AG04450 (cell line): ENCODE data around the gene RPL37. TPM values are rescaled to one million over a fixed set of nuclear protein-coding genes. Genes with fewer than 3 reads are reported as not detected.
A peak's percentile ranks its signal among the peaks of the same experiment; 100 is the strongest.

Experiments
- CTCF ChIA-PET: fragments of 300-600, 350-600 bp; formaldehyde crosslinking; extraction: SDS; loops from one replicate; lab custom pipeline; 2022; ENCODE audit warnings: antibody characterized with exemption, inconsistent platforms; lab: Charles Lee
- POLR2A ChIA-PET: fragments of 350-600 bp; formaldehyde crosslinking; extraction: SDS; loops from one replicate; lab custom pipeline; 2021; ENCODE audit warnings: antibody characterized with exemption, inconsistent platforms; lab: Yijun Ruan, JAX
- DNase-seq: peaks from one replicate; pipeline ENCODE4 v3.0.0-alpha.2; 2011; ENCODE audit warnings: low read depth, low spot score
- H3K27ac ChIP-seq: one replicate; pipeline ENCODE4 v1.5.1; 2012; ENCODE audit warnings: low read depth, low read length, control low read depth
- H3K27me3 ChIP-seq: one replicate; pipeline ENCODE4 v1.6.0; 2012; ENCODE audit warnings: low read length; ENCODE audit not compliant: control insufficient read depth, insufficient read depth
- H3K4me3 ChIP-seq: 2 replicates; pipeline ENCODE4 v1.5.1; 2011; ENCODE audit warnings: mild to moderate bottlenecking, low read depth, low read length, control low read depth
- H3K9me3 ChIP-seq: 2 replicates; pipeline ENCODE4 v1.5.1; 2012; ENCODE audit warnings: low read length; ENCODE audit not compliant: control insufficient read depth, insufficient read depth
- polyA plus RNA-seq: library from polyadenylated mRNA; depleted of rRNA; stranded (reverse); fragments of >200 nt; gene quantifications from 2 replicates; pipeline ENCODE4 v1.2.3, GENCODE V29; 2011
- TF ChIP-seq, protein P1 (sequence below): IDR thresholded peaks from 2 replicates; pipeline ENCODE4 v1.5.1; 2011; ENCODE audit warnings: low read depth, low read length, control low read depth, inconsistent platforms

The RPL37 gene
- polyA plus RNA-seq, 1 experiment, result 4,632 TPM

DNA sequence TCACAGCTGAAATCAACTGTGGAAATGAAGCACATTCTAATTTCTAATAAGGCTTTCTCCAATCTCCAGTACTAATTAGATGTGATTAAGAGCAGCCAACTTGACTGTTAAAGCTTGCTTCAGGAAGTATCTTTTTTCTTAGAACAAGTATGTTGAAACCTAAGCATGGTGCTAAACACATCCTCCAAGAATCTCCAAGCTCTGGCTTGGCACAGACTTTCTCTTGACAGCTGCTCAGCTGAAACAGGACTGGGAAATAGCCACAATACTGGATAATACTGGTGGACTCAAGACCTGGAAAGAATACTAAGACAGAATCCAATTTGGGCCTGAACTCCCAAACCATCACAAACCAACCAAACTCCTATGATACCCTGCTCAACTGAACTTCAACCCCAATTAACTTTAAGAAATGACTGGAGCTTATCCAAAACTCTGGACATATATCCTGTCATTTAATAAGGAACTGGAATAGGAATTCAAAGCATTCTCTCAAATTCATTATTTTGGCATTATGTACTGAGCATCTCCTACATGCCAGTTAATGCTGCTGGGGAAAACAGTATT, 53.1 kb downstream of the RPL37 start:
- H3K4me3 ChIP-seq, result no peak overlapping the region
- no peaks in the 10 kb centered on the region for H3K9me3 ChIP-seq
- ChIA-PET POLR2A (interaction anchor here (0.6 to 0.9 kb wide), 2 partner anchors 11 to 15 kb away, joined by 3 to 4 read pairs; no protein-coding TSS in a partner anchor), CTCF (interaction anchor here (0.9 kb wide), 1 partner anchor 21 kb away, joined by 3 read pairs; no protein-coding TSS in a partner anchor)
- peak; percentile 29 for DNase-seq
- TF ChIP-seq, protein P1, sequence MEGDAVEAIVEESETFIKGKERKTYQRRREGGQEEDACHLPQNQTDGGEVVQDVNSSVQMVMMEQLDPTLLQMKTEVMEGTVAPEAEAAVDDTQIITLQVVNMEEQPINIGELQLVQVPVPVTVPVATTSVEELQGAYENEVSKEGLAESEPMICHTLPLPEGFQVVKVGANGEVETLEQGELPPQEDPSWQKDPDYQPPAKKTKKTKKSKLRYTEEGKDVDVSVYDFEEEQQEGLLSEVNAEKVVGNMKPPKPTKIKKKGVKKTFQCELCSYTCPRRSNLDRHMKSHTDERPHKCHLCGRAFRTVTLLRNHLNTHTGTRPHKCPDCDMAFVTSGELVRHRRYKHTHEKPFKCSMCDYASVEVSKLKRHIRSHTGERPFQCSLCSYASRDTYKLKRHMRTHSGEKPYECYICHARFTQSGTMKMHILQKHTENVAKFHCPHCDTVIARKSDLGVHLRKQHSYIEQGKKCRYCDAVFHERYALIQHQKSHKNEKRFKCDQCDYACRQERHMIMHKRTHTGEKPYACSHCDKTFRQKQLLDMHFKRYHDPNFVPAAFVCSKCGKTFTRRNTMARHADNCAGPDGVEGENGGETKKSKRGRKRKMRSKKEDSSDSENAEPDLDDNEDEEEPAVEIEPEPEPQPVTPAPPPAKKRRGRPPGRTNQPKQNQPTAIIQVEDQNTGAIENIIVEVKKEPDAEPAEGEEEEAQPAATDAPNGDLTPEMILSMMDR, result no peak
- H3K27me3 ChIP-seq, result no peaks in the 10 kb centered on the region
- no peak overlapping the region for H3K27ac ChIP-seq

DNA sequence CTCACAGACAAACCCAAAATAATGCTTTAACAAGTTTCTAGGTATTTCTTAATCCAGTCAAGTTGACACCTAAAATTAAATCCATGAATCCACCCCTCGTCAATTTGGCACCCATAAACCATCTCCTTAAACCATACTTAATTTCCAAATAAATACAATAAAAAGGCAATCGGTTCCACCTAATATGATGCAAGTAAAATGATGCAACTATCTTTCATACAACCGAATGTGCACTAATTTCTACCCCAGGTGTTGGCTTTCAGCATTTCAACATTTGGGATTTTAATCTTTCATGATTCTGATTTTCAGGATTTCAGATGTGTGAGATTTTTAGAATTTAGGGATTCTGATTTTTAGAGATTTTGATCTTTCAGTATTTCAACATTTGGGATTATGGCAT, 54.2 kb downstream of the RPL37 start:
- Histone ChIP-seq H3K4me3 (no peak overlapping the region), H3K27ac (no peak overlapping the region), H3K9me3 (no peaks in the 10 kb centered on the region), H3K27me3 (no peaks in the 10 kb centered on the region)
- no peak for DNase-seq
- TF ChIP-seq, protein P1, result no peak
- ChIA-PET POLR2A (no interaction called here), CTCF (no interaction called here)

DNA sequence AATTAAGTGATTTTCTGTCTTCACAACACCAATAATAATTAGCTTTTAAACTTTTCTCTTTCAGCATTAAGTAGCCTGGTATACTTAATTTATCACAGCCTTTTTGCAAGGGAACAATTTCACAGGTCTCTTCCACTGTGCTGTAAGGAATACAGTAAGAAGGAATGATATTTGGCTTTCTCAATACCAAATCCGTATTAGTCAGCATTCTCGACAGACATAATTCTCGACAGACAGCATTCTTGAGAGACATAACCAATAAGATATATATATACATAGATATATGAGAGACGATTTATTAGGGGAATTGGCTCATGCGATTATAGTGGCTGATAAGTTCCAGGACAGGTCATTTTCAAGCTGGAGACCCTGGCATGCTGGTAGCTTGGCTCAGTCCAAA, 54.8 kb downstream of the RPL37 start:
- Histone ChIP-seq H3K4me3 (no peak overlapping the region), H3K27me3 (no peaks in the 10 kb centered on the region), H3K9me3 (no peaks in the 10 kb centered on the region), H3K27ac (no peak overlapping the region)
- ChIA-PET POLR2A (no interaction called here), CTCF (interaction anchor here (0.6 kb wide), 1 partner anchor 19 kb away, joined by 4 read pairs; no protein-coding TSS in a partner anchor)
- DNase-seq, result no peak
- TF ChIP-seq, protein P1, result no peak

DNA sequence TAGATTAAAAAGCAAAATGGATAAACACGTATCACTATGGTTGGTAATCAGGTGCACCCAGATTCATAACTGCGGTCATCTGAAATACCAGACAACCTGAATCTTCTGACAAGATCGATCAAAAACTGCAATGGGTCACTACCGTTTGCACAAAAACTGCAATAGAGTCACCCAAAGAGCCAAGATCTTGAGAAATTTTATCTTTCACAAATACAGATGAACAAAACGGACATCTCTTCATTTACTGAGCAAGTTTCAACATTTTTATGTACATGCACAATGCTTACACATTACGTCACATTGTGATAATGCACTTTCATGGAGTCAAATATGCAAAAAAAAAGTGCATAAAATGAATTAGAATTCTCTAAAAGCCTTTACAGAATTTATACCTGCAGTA, 55.5 kb downstream of the RPL37 start:
- TF ChIP-seq, protein P1, result no peak
- POLR2A ChIA-PET, result no interaction called here
- Histone ChIP-seq H3K27ac (no peak overlapping the region), H3K9me3 (no peaks in the 10 kb centered on the region), H3K4me3 (no peak overlapping the region), H3K27me3 (no peaks in the 10 kb centered on the region)
- no peak for DNase-seq
- CTCF ChIA-PET, result no interaction called here

DNA sequence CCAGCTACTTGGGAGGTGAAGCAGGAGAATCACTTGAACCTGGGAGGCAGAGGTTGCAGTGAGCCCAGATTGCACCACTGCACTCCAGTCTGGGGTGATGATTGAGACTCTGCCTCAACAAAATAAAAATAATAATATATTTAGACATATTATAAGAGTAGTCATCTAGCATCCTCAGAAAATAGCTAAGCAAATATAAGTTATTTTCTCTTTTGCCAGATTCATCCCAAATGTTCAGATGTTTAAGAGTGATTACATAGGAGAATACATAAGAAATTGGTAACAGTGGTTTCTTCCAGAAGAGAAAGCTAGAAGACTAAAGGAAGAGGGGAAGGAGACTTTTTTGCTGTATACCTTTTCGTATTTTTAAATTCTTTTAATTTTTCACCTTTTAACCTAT, 56.9 kb downstream of the RPL37 start:
- no peak overlapping the region for H3K27ac ChIP-seq
- POLR2A ChIA-PET, result no interaction called here
- CTCF ChIA-PET, result interaction anchor here (0.6 to 1.2 kb wide), 2 partner anchors 9 to 20 kb away, joined by 3 to 6 read pairs; partner anchors contain the start of gene PRKAA1

More for the DNA sequence above, 56.9 kb downstream of the RPL37 start:
- Histone ChIP-seq H3K9me3 (no peaks in the 10 kb centered on the region), H3K27me3 (no peaks in the 10 kb centered on the region), H3K4me3 (no peak overlapping the region)
- TF ChIP-seq, protein P1, result no peak
- DNase-seq, result no peak
